Suppressor macrophage treated with lipopolysaccharide for 4 hours (primary cell): ENCODE data around the gene PTPRG.
"Not testable (repeated sequence)": the region's sequence is repeated elsewhere in the genome, so short reads cannot be mapped to it uniquely, and the experiment has no call there.

Experiments used
- DNase-seq: peaks from one replicate; pipeline ENCODE4 v3.0.0-alpha.2; 2020

Gene PTPRG

GRCh38 chr3:61733000-61733399 lies 171.6 kb downstream of the PTPRG start:
- DNase-seq = no peak

- DNase-seq = no peak
These were observed 172.5 kb downstream of the PTPRG start for GRCh38 chr3:61733876-61734275.

- DNase-seq = no peak
These were observed 173.6 kb downstream of the PTPRG start for GRCh38 chr3:61734749-61735686.

- no peak for DNase-seq
These were observed 175.1 kb downstream of the PTPRG start for GRCh38 chr3:61736506-61736905.

GRCh38 chr3:61739640-61740039 lies 178.3 kb downstream of the PTPRG start:
- DNase-seq = no peak

- DNase-seq = no peak
These were observed 179.1 kb downstream of the PTPRG start for GRCh38 chr3:61740494-61740893.

- no peak for DNase-seq
These were observed 180.2 kb downstream of the PTPRG start for GRCh38 chr3:61741551-61741950.

- DNase-seq = no peak
These were observed 180.6 kb downstream of the PTPRG start for GRCh38 chr3:61742006-61742405.

- DNase-seq = no peak
These were observed 181.7 kb downstream of the PTPRG start for GRCh38 chr3:61743067-61743466.

GRCh38 chr3:61743686-61744242 lies 182.4 kb downstream of the PTPRG start:
- DNase-seq = no peak

GRCh38 chr3:61748288-61748687 lies 186.9 kb downstream of the PTPRG start:
- no peak for DNase-seq

- no peak for DNase-seq
These were observed 189.4 kb downstream of the PTPRG start for GRCh38 chr3:61750766-61751165.

- DNase-seq = no peak
These were observed 197.5 kb downstream of the PTPRG start for GRCh38 chr3:61758839-61759238.

GRCh38 chr3:61760783-61761182 lies 199.4 kb downstream of the PTPRG start:
- not testable (repeated sequence) for DNase-seq

- no peak for DNase-seq
These were observed 200.5 kb downstream of the PTPRG start for GRCh38 chr3:61761694-61762430.

GRCh38 chr3:61765157-61765876 lies 203.9 kb downstream of the PTPRG start:
- DNase-seq = no peak

GRCh38 chr3:61768284-61769037 lies 207.1 kb downstream of the PTPRG start:
- DNase-seq = no peak

GRCh38 chr3:61769266-61769990 lies 208.1 kb downstream of the PTPRG start:
- DNase-seq = no peak

GRCh38 chr3:61771976-61772375 lies 210.6 kb downstream of the PTPRG start:
- DNase-seq = no peak

- no peak for DNase-seq
These were observed 211.1 kb downstream of the PTPRG start for GRCh38 chr3:61772456-61772855.

- DNase-seq = no peak
These were observed 213.0 kb downstream of the PTPRG start for GRCh38 chr3:61774279-61774890.
